SH-SY5Y (cell line): ENCODE results near the gene RSL24D1.

ENCODE experiments used
- GATA2 ChIP-seq: IDR thresholded peaks from 2 replicates; pipeline ENCODE4 v1.6.1; 2011; ENCODE audit warnings: mild to moderate bottlenecking, low read depth, low read length
- GATA3 ChIP-seq: IDR thresholded peaks from 2 replicates; pipeline ENCODE4 v1.6.1; 2011; ENCODE audit warnings: low read depth, mild to moderate bottlenecking, low read length, moderate library complexity

- TF ChIP-seq GATA2 (no peak), GATA3 (no peak)
These were observed 17.6 kb downstream of the RSL24D1 start for GRCh38 chr15:55179141-55179540.
